ENCODE data around the gene JMJD8.

Gene JMJD8

GRCh38 chr16:681746-682427 is 2.2 kb downstream of the JMJD8 start:
- Histone ChIP-seq H3K4me3 (ENCODE audit: low read length) (no peak overlapping the region), H3K9ac (ENCODE audit: low read length) (no peak overlapping the region), H3K27me3 (ENCODE audit: control insufficient read depth, insufficient read depth, low read length) (no peaks in the 10 kb centered on the region), H3K27ac (ENCODE audit: low read length) (no peak overlapping the region), H3K4me1 (ENCODE audit: control insufficient read depth, low read depth, low read length) (peaks cover 6% of the 10 kb centered on the region), H3K9me3 (ENCODE audit: control insufficient read depth, low read depth, low read length) (no peaks in the 10 kb centered on the region), H3K36me3 (ENCODE audit: control insufficient read depth, low read depth, low read length) (peaks cover 15% of the 10 kb centered on the region)

GRCh38 chr16:680967-681745 is 3.0 kb downstream of the JMJD8 start:
- Histone ChIP-seq H3K27ac (ENCODE audit: low read length) (no peak overlapping the region), H3K27me3 (ENCODE audit: control insufficient read depth, insufficient read depth, low read length) (no peaks in the 10 kb centered on the region), H3K9me3 (ENCODE audit: control insufficient read depth, low read depth, low read length) (no peaks in the 10 kb centered on the region), H3K4me3 (ENCODE audit: low read length) (peak overlapping the region; percentile 86), H3K36me3 (ENCODE audit: control insufficient read depth, low read depth, low read length) (peaks cover 15% of the 10 kb centered on the region), H3K4me1 (ENCODE audit: control insufficient read depth, low read depth, low read length) (peaks cover 6% of the 10 kb centered on the region), H3K9ac (ENCODE audit: low read length) (peak overlapping the region; percentile 54)

DNA sequence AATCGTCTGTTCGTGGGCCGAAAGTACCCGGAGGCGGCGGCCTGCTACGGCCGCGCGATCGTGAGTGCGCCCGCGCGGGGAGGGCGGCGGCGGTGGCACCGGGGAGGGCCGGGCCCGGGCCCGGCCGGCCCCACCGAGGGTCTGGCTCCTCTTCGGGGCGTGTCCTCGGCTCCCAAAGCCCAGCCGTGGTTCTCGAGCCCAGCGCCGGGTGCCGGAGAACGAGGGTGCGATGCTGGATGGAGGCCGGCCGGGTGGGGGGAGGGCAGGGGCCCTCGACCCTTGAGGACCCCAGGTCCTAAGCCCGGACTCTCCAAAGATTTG is 3.5 kb downstream of the JMJD8 start:
- Histone ChIP-seq H3K4me3 (ENCODE audit: low read length) (peak overlapping the region; percentile 86), H3K9ac (ENCODE audit: low read length) (peak overlapping the region; percentile 54), H3K36me3 (ENCODE audit: control insufficient read depth, low read depth, low read length) (peaks cover 15% of the 10 kb centered on the region), H3K9me3 (ENCODE audit: control insufficient read depth, low read depth, low read length) (no peaks in the 10 kb centered on the region), H3K4me1 (ENCODE audit: control insufficient read depth, low read depth, low read length) (peaks cover 6% of the 10 kb centered on the region), H3K27ac (ENCODE audit: low read length) (no peak overlapping the region), H3K27me3 (ENCODE audit: control insufficient read depth, insufficient read depth, low read length) (no peaks in the 10 kb centered on the region)

DNA sequence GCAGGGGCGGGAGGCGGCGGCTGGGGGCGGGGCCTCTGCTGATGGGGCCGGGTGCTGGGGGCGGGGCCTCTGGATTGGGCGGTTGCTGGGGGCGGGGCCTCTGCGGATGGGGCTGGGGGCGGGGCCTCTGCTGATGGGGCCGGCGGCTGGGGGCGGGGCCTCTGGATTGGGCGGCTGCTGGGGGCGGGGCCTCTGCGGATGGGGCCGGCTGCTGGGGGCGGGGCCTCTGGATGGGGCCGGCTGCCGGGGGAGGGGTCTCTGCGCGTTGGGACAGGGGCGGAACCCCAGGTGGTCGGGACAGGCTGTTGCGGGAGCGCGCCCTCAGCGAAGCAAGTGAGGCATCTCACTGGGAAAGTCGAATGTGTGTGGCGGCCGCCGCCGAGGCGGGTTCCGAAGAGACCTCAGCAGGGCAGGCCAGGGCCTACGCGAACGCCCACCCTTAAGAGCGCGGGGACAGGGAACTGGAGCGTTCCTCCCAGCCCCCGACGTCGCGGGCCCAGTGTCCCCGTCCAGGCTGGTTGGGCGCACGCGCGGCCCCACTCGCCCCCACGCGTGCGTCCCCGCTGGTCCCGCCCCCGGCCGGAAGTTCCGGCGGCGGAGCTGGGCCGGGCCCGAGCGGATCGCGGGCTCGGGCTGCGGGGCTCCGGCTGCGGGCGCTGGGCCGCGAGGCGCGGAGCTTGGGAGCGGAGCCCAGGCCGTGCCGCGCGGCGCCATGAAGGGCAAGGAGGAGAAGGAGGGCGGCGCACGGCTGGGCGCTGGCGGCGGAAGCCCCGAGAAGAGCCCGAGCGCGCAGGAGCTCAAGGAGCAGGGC is 4.1 kb downstream of the JMJD8 start, which contains the start of gene STUB1:
Gene STUB1 (plus strand): TSS at position 597 of the 811 bp plus-strand sequence. CDS start 116 bp downstream, at position 713.
- peaks cover 15% of the 10 kb centered on the region for H3K36me3 ChIP-seq (ENCODE audit: control insufficient read depth, low read depth, low read length)
- H3K27me3 ChIP-seq (ENCODE audit: control insufficient read depth, insufficient read depth, low read length): no peaks in the 10 kb centered on the region
- H3K4me3 ChIP-seq (ENCODE audit: low read length): peak within 1 kb of the TSS; percentile 86
- peak within 1 kb of the TSS; percentile 54 for H3K9ac ChIP-seq (ENCODE audit: low read length)
- no peak within 1 kb of the TSS for H3K27ac ChIP-seq (ENCODE audit: low read length)
- peaks cover 6% of the 10 kb centered on the region for H3K4me1 ChIP-seq (ENCODE audit: control insufficient read depth, low read depth, low read length)
- H3K9me3 ChIP-seq (ENCODE audit: control insufficient read depth, low read depth, low read length): no peaks in the 10 kb centered on the region

- Histone ChIP-seq H3K9ac (ENCODE audit: low read length) (no peak overlapping the region), H3K4me3 (ENCODE audit: low read length) (peak overlapping the region; percentile 48), H3K36me3 (ENCODE audit: control insufficient read depth, low read depth, low read length) (peaks cover 15% of the 10 kb centered on the region), H3K27me3 (ENCODE audit: control insufficient read depth, insufficient read depth, low read length) (no peaks in the 10 kb centered on the region), H3K9me3 (ENCODE audit: control insufficient read depth, low read depth, low read length) (no peaks in the 10 kb centered on the region), H3K27ac (ENCODE audit: low read length) (no peak overlapping the region), H3K4me1 (ENCODE audit: control insufficient read depth, low read depth, low read length) (peaks cover 9% of the 10 kb centered on the region)
Observed at GRCh38 chr16:678858-679813, 5.0 kb downstream of the JMJD8 start.

DNA sequence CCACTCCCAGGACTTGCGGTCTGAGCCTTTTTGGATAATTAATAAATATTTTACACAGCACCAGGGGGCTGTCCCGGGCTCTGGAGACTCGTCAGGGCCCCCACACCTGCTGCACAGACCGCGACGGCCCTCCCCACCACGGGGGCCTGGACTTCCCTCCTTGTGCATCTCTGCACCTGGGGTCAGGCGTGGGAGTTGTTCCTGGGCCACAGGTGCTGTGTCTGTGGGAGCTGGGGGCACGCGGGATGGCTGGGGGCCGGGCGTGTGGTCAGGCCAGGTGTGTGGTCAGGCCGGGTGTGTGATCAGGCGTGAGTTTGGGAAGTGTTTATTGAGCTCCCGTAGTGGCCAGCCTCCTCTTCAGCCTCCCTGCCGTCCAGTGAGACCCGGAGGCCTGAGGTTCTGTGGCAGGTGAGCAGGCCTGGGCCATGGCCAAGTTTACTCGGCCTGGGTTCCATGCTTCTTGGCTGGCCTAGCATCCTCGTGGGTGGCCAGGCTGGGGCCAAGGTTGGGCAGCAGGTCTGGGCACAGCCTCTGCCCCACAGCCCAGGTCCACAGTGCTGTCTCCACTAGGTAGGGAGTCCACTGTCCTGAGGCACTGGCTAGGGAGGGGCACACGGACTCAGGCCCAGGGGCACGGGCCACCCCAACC is 5.8 kb downstream of the JMJD8 start:
- Histone ChIP-seq H3K4me3 (ENCODE audit: low read length) (no peak overlapping the region), H3K9ac (ENCODE audit: low read length) (no peak overlapping the region), H3K9me3 (ENCODE audit: control insufficient read depth, low read depth, low read length) (no peaks in the 10 kb centered on the region), H3K36me3 (ENCODE audit: control insufficient read depth, low read depth, low read length) (peaks cover 21% of the 10 kb centered on the region), H3K4me1 (ENCODE audit: control insufficient read depth, low read depth, low read length) (peaks cover 9% of the 10 kb centered on the region), H3K27me3 (ENCODE audit: control insufficient read depth, insufficient read depth, low read length) (no peaks in the 10 kb centered on the region), H3K27ac (ENCODE audit: low read length) (no peak overlapping the region)

GRCh38 chr16:677316-678190 is 6.6 kb downstream of the JMJD8 start:
- no peak overlapping the region for H3K9ac ChIP-seq (ENCODE audit: low read length)
- peaks cover 27% of the 10 kb centered on the region for H3K36me3 ChIP-seq (ENCODE audit: control insufficient read depth, low read depth, low read length)
- no peaks in the 10 kb centered on the region for H3K9me3 ChIP-seq (ENCODE audit: control insufficient read depth, low read depth, low read length)

GRCh38 chr16:676913-677312 is 7.2 kb downstream of the JMJD8 start:
- no peak overlapping the region for H3K27ac ChIP-seq (ENCODE audit: low read length)
- no peaks in the 10 kb centered on the region for H3K27me3 ChIP-seq (ENCODE audit: control insufficient read depth, insufficient read depth, low read length)
- no peaks in the 10 kb centered on the region for H3K9me3 ChIP-seq (ENCODE audit: control insufficient read depth, low read depth, low read length)
- peaks cover 27% of the 10 kb centered on the region for H3K36me3 ChIP-seq (ENCODE audit: control insufficient read depth, low read depth, low read length)
- no peak overlapping the region for H3K4me3 ChIP-seq (ENCODE audit: low read length)
- H3K4me1 ChIP-seq (ENCODE audit: control insufficient read depth, low read depth, low read length): peaks cover 9% of the 10 kb centered on the region
- no peak overlapping the region for H3K9ac ChIP-seq (ENCODE audit: low read length)

More at GRCh38 chr16:677316-678190, 6.6 kb downstream of the JMJD8 start:
- H3K4me3 ChIP-seq (ENCODE audit: low read length): no peak overlapping the region
- peaks cover 9% of the 10 kb centered on the region for H3K4me1 ChIP-seq (ENCODE audit: control insufficient read depth, low read depth, low read length)
- no peaks in the 10 kb centered on the region for H3K27me3 ChIP-seq (ENCODE audit: control insufficient read depth, insufficient read depth, low read length)
- no peak overlapping the region for H3K27ac ChIP-seq (ENCODE audit: low read length)

GRCh38 chr16:676565-676902 is 7.6 kb downstream of the JMJD8 start:
- H3K9ac ChIP-seq (ENCODE audit: low read length): no peak overlapping the region
- no peak overlapping the region for H3K27ac ChIP-seq (ENCODE audit: low read length)
- H3K36me3 ChIP-seq (ENCODE audit: control insufficient read depth, low read depth, low read length): peaks cover 26% of the 10 kb centered on the region
- H3K27me3 ChIP-seq (ENCODE audit: control insufficient read depth, insufficient read depth, low read length): no peaks in the 10 kb centered on the region
- no peak overlapping the region for H3K4me3 ChIP-seq (ENCODE audit: low read length)
- H3K4me1 ChIP-seq (ENCODE audit: control insufficient read depth, low read depth, low read length): peaks cover 9% of the 10 kb centered on the region
- no peaks in the 10 kb centered on the region for H3K9me3 ChIP-seq (ENCODE audit: control insufficient read depth, low read depth, low read length)
